SH-SY5Y (cell line): ENCODE measurements around the gene PCSK4.

Experiments used
- GATA2 ChIP-seq: IDR thresholded peaks from 2 replicates; pipeline ENCODE4 v1.6.1; 2011; ENCODE audit warnings: mild to moderate bottlenecking, low read depth, low read length
- GATA3 ChIP-seq: IDR thresholded peaks from 2 replicates; pipeline ENCODE4 v1.6.1; 2011; ENCODE audit warnings: low read depth, mild to moderate bottlenecking, low read length, moderate library complexity

GRCh38 chr19:1447944-1448343 is 42.2 kb downstream of the PCSK4 start:
- no peak for TF ChIP-seq GATA3
- TF ChIP-seq GATA2 = no peak
